NOMO-1 treated with dmso at 0.1 percent for 144 hours (cell line): ENCODE data around the gene FILIP1L.

Experiments
- DNase-seq: peaks from one replicate; lab custom pipeline; 2025; ENCODE audit not compliant: unreplicated experiment; lab: John Stamatoyannopoulos, UW

FILIP1L gene

GRCh38 chr3:99873269-99874102 is 240.8 kb downstream of the FILIP1L start:
- no peak for DNase-seq

GRCh38 chr3:99872923-99873254 is 241.4 kb downstream of the FILIP1L start:
- no peak for DNase-seq

- DNase-seq, result no peak
Observed at GRCh38 chr3:99871231-99872045, 242.9 kb downstream of the FILIP1L start.

- DNase-seq, result no peak
Observed at GRCh38 chr3:99870712-99871111, 243.6 kb downstream of the FILIP1L start.

GRCh38 chr3:99869621-99870020 is 244.7 kb downstream of the FILIP1L start:
- DNase-seq, result no peak

GRCh38 chr3:99868311-99868646 is 246.0 kb downstream of the FILIP1L start:
- no peak for DNase-seq

- DNase-seq, result no peak
Observed at GRCh38 chr3:99867594-99868310, 246.5 kb downstream of the FILIP1L start.

- no peak for DNase-seq
Observed at GRCh38 chr3:99866261-99866761, 248.0 kb downstream of the FILIP1L start.

GRCh38 chr3:99865321-99865720 is 249.0 kb downstream of the FILIP1L start:
- DNase-seq, result no peak

GRCh38 chr3:99864289-99864688 is 250.0 kb downstream of the FILIP1L start:
- DNase-seq, result no peak

- DNase-seq, result no peak
Observed at GRCh38 chr3:99863588-99863987, 250.7 kb downstream of the FILIP1L start.

- DNase-seq, result no peak
Observed at GRCh38 chr3:99863002-99863401, 251.3 kb downstream of the FILIP1L start.

GRCh38 chr3:99862208-99862607 is 252.1 kb downstream of the FILIP1L start:
- DNase-seq, result no peak

- no peak for DNase-seq
Observed at GRCh38 chr3:99861216-99861615, 253.1 kb downstream of the FILIP1L start.

- DNase-seq, result no peak
Observed at GRCh38 chr3:99859825-99860224, 254.5 kb downstream of the FILIP1L start.

- DNase-seq, result no peak
Observed at GRCh38 chr3:99858469-99858868, 255.8 kb downstream of the FILIP1L start.

- no peak for DNase-seq
Observed at GRCh38 chr3:99857278-99857677, 257.0 kb downstream of the FILIP1L start.

GRCh38 chr3:99856437-99857220 is 257.7 kb downstream of the FILIP1L start:
- no peak for DNase-seq

- DNase-seq, result no peak
Observed at GRCh38 chr3:99855900-99856299, 258.4 kb downstream of the FILIP1L start.

- DNase-seq, result no peak
Observed at GRCh38 chr3:99854756-99855298, 259.5 kb downstream of the FILIP1L start.
